Adrenal gland (tissue), 12 donors: ENCODE measurements around the gene NTPCR. TPM values are rescaled to one million over a fixed set of nuclear protein-coding genes. Genes with fewer than 3 reads are reported as not detected.

Experiments used
- DNase-seq, 7 donors: peaks; one replicate each; pipeline ENCODE4 v3.0.0-alpha.2; 2019 to 2020
- H3K27ac ChIP-seq, 5 donors: fragments of 200-600 bp; sonication (generic) in 4 of 5; 1 replicate in 3 of 5; 2 replicates in 2 of 5; pipeline versions ENCODE4 v1.5.1 to v1.8.0; 2016 to 2020; ENCODE audit warnings: mild to moderate bottlenecking in 1 of 5
- H3K27me3 ChIP-seq: fragments of 200-600 bp; 2 replicates; pipeline ENCODE4 v1.8.0; 2021
- H3K36me3 ChIP-seq, 2 donors: fragments of 200-600 bp; replicated peaks in 1 of 2; 1 replicate in 1 of 2; 2 replicates in 1 of 2; pipeline versions ENCODE4 v1.5.1 to v1.8.0; 2018 to 2022
- H3K4me1 ChIP-seq, 2 donors: fragments of 200-600 bp; replicated peaks in 1 of 2; 1 replicate in 1 of 2; 2 replicates in 1 of 2; pipeline versions ENCODE4 v1.5.1 to v1.8.0; 2018 to 2021
- H3K4me3 ChIP-seq, 4 donors: fragments of 200-600 bp; sonication (generic) in 3 of 4; one replicate each; pipeline ENCODE4 v1.5.1; 2016 to 2018
- H3K9me3 ChIP-seq, 3 donors: fragments of 200-600 bp; sonication (generic) in 1 of 3; replicated peaks in 1 of 3; 1 replicate in 2 of 3; 2 replicates in 1 of 3; pipeline versions ENCODE4 v1.5.1 to v1.8.0; 2016 to 2021
- CTCF ChIP-seq, 6 experiments: fragments of 450-650 bp in 4 of 6; fragments of 200-600 bp in 2 of 6; sonication (generic) in 1 of 6; IDR thresholded peaks; 1 replicate in 5 of 6; 2 replicates in 1 of 6; pipeline versions ENCODE4 v1.5.1 to v1.8.0; 2016 to 2021; ENCODE audit warnings: antibody characterized with exemption in 6 of 6, mild to moderate bottlenecking in 2 of 6, moderate library complexity in 1 of 6
- POLR2A ChIP-seq, 2 donors: fragments of 450-650 bp; IDR thresholded peaks; one replicate each; pipeline ENCODE4 v1.6.1; 2017; ENCODE audit warnings: antibody characterized with exemption in 2 of 2, mild to moderate bottlenecking in 2 of 2, moderate library complexity in 1 of 2
- WGBS, 4 donors: extraction: QIAGEN DNeasy Blood & Tissue Kit in 2 of 4; methylation state at CpG; one replicate each; pipeline versions ENCODE4 v1.1.5 to v1.1.7; 2013 to 2017; 5-methylcytosine and 5-hydroxymethylcytosine counted together
- intact Hi-C, 2 donors: fragments of 100-400 bp; cut with DNase I; formaldehyde crosslinking; loops; one replicate each; pipeline versions ENCODE4 v1.14.1 to v1.15.0; 2022 to 2023
- polyA plus RNA-seq, 3 donors: library from polyadenylated mRNA; stranded (reverse); fragments of 200-250 nt in 2 of 3; fragments of 350-450 nt in 1 of 3; fragmentation: Illumina TruSeq in 1 of 3; extraction: RNeasy Lipid Tissue Mini Kit (QIAGEN cat#74804) in 1 of 3; gene quantifications; one replicate each; pipeline ENCODE4 v1.2.3, GENCODE V29; 2013 to 2014
- total RNA-seq, 9 donors: library from RNA; depleted of rRNA in 4 of 9; stranded (reverse); fragments of >200 nt in 4 of 9; fragments of 120-200 nt in 1 of 9; fragmentation: NEBNext Ultra II Directional in 1 of 9; extraction: Animal tissue kit (Norgen Biotek cat#: 25700) in 1 of 9; gene quantifications; one replicate each; pipeline versions ENCODE4 v1.1.0 to v1.2.4, GENCODE V29; 2013 to 2023
- donor health status: healthy with polysubstance abuse.
- donor health status: Bipolar disorder and iron deficiency.
- donor health status: DM: yes; HTN: yes; CAD: no.
- donor health status: DM: no; HTN: no; CAD: no.
- donor health status: DM: no; HTN: no; CAD: no.
- donor health status: DM: yes; HTN: yes; CAD: no.

NTPCR gene
- total and polyA plus RNA-seq, 12 donors: 17.3 to 72.0 (median 57.2) TPM

- H3K4me1 ChIP-seq: no peaks in the 10 kb centered on the region
- TF ChIP-seq CTCF (IDR thresholded peaks at IDR 0.05) (no peak), POLR2A (IDR thresholded peaks at IDR 0.05) (no peak)
- no peak overlapping the region for H3K4me3 ChIP-seq
Observed at GRCh38 chr1:233006541-233006973, 56.1 kb downstream of the NTPCR start.

GRCh38 chr1:233010146-233010545 lies 59.7 kb downstream of the NTPCR start:
- Histone ChIP-seq H3K27me3 (no peaks in the 10 kb centered on the region), H3K9me3 (no peaks in the 10 kb centered on the region)
- 74 to 93% (median 85%) methylated on average over 3 of the region's 3 CpGs for WGBS, 4 donors

More at GRCh38 chr1:233006541-233006973, 56.1 kb downstream of the NTPCR start:
- intact Hi-C loops: no loop called here
- H3K27ac ChIP-seq: no peak overlapping the region
- no peaks in the 10 kb centered on the region for H3K27me3 ChIP-seq
- WGBS, 4 donors: 94 to 98% (median 96%) methylated on average over 3 of the region's 3 CpGs
- H3K36me3 ChIP-seq: no peaks in the 10 kb centered on the region
- no peaks in the 10 kb centered on the region for H3K9me3 ChIP-seq
- DNase-seq: no peak

GRCh38 chr1:233012021-233012420 lies 61.6 kb downstream of the NTPCR start:
- TF ChIP-seq POLR2A (IDR thresholded peaks at IDR 0.05) (no peak), CTCF (IDR thresholded peaks at IDR 0.05) (no peak)
- WGBS, 4 donors: 95 to 100% (median 100%) methylated on average over 1 of the region's 1 CpG
- no peak for DNase-seq
- intact Hi-C loops: no loop called here
- H3K36me3 ChIP-seq: no peaks in the 10 kb centered on the region
- H3K27me3 ChIP-seq: no peaks in the 10 kb centered on the region
- H3K9me3 ChIP-seq: no peaks in the 10 kb centered on the region
- H3K4me1 ChIP-seq: no peaks in the 10 kb centered on the region
- no peak overlapping the region for H3K4me3 ChIP-seq
- H3K27ac ChIP-seq: no peak overlapping the region

More at GRCh38 chr1:233010146-233010545, 59.7 kb downstream of the NTPCR start:
- intact Hi-C loops: no loop called here
- Histone ChIP-seq H3K36me3 (no peaks in the 10 kb centered on the region), H3K27ac (no peak overlapping the region), H3K4me1 (no peaks in the 10 kb centered on the region), H3K4me3 (no peak overlapping the region)
- no peak for TF ChIP-seq POLR2A (IDR thresholded peaks at IDR 0.05)
- TF ChIP-seq CTCF (IDR thresholded peaks at IDR 0.05): no peak
- DNase-seq: no peak

- 74 to 86% (median 81%) methylated on average over 2 of the region's 2 CpGs for WGBS, 4 donors
- Histone ChIP-seq H3K27ac (no peak overlapping the region), H3K4me3 (no peak overlapping the region), H3K4me1 (no peaks in the 10 kb centered on the region), H3K36me3 (no peaks in the 10 kb centered on the region), H3K27me3 (no peaks in the 10 kb centered on the region), H3K9me3 (no peaks in the 10 kb centered on the region)
- DNase-seq: no peak
- TF ChIP-seq POLR2A (IDR thresholded peaks at IDR 0.05) (no peak), CTCF (IDR thresholded peaks at IDR 0.05) (no peak)
- intact Hi-C loops: no loop called here
Observed at GRCh38 chr1:233015965-233016364, 65.6 kb downstream of the NTPCR start.
